Activated gamma-delta T cell treated with Interleukin-2 at 50 U/mL for 16 hours (primary cell): ENCODE measurements around the gene PAQR7.

Source experiments
- DNase-seq: peaks from one replicate; pipeline ENCODE4 v3.0.0-alpha.2; 2020

PAQR7 gene

GRCh38 chr1:25815208-25816111, 60.0 kb downstream of the PAQR7 start:
- DNase-seq, result no peak

GRCh38 chr1:25814549-25815087, 60.9 kb downstream of the PAQR7 start:
- DNase-seq, result no peak

DNA sequence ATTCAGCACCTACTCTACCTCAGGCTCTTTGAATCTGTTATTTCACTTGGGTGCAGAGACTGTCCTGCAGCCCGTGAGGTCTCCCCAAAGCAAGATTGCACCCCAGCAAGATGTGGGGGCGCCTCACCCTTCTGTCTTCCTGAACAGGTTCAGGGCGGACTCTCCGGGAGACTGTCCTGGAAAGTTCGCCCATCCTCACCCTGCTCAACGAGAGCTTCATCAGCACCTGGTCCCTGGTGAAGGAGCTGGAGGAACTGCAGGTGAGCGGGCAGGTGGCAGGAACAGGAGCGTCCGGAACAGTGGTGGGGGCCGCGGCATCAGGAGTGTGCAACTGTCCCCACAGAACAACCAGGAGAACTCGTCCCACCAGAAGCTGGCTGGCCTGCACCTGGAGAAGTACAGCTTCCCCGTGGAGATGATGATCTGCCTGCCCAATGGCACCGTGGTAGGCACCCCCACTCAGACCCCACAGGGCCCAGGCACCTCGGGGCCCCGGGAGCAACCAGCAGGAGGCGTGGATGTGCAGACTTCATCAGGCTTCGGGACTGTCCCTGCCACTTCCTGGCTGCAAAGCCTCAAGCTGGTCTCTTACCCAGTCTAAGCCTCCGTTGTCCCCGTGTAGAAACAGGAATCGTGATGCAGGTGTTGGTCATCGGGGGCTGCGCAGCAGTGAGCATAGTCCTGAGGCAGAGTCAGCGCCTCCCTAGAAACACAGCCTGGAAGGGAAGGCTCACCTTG, 61.6 kb downstream of the PAQR7 start:
- DNase-seq, result no peak

DNA sequence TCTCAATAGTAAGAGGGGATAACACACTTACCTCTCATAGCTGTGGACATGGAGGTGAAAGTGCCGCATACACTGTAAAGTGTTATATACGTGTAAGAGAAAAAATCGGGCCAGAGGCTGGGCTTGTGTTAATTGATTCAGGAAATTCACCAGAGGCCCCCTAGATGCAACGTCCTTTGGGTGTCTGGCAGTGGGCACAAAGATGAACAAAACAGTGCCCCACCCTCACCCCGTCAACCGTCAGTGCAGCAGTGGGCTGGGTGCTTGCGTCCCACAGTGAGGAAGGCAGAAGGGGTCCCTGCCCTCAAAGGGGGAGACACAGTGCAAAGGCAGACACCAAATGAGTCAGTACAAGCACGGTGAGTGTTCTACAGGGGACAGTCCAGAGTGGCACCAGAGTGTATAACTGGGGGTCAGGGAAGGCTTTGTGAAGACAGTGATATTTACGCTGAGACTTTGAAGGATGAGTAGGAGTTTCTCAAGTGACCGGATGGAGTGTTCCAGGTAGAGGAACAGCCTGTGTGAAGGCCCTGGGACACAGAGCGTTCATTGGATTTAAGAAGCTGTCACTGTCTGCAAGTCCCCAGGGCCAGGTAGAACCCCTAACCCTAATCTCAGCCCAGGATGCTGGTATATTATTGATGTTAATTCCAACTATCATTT, 62.3 kb downstream of the PAQR7 start:
- no peak for DNase-seq
